ENCODE data around the gene AMPH.
A peak's percentile ranks its signal among the peaks of the same experiment; 100 is the strongest.

The AMPH gene

GRCh38 chr7:38372290-38372689 lies 258.9 kb downstream of the AMPH start:
- no peak overlapping the region for H3K4me2 ChIP-seq (ENCODE audit: insufficient read depth, low read length, poor library complexity, severe bottlenecking)
- peaks cover 0 to 2% of the 10 kb centered on the region in 2 donors for H3K9me3 ChIP-seq (replicated peaks in 1 of 2; ENCODE audit: control insufficient read depth in 2 of 2, insufficient read depth in 1 of 2, low read depth in 1 of 2, low read length in 2 of 2)
- H4K91ac ChIP-seq (ENCODE audit: low read depth, low read length, poor library complexity) = no peak overlapping the region
- H3K79me1 ChIP-seq (ENCODE audit: low read depth, low read length) = no peaks in the 10 kb centered on the region
- no peak overlapping the region for H3K4me3 ChIP-seq (ENCODE audit: low read length in 2 of 2)
- H4K8ac ChIP-seq (ENCODE audit: low read depth, low read length) = no peak overlapping the region
- no CpG with 5 or more reads among the region's 7 CpGs for WGBS, 2 donors (ENCODE audit: extremely low coverage in 2 of 2, insufficient read length in 2 of 2, insufficient replicate concordance in 1 of 2)
- no peak overlapping the region for H3K4ac ChIP-seq (ENCODE audit: low read length)
- H2AK5ac ChIP-seq (ENCODE audit: low read depth, low read length) = no peak overlapping the region
- no peaks in the 10 kb centered on the region for H3K27me3 ChIP-seq (ENCODE audit: control insufficient read depth in 3 of 3, insufficient read depth in 3 of 3, low read depth in 1 of 3, low read length in 3 of 3)
- no peak overlapping the region for H3K14ac ChIP-seq (ENCODE audit: low read length)
- DNase-seq (ENCODE audit: low spot score) = no peak
- no peak overlapping the region for H3K27ac ChIP-seq (replicated peaks; ENCODE audit: low read length)
- H2BK120ac ChIP-seq (ENCODE audit: low read depth, low read length) = no peak overlapping the region
- no peak overlapping the region for H2BK15ac ChIP-seq (ENCODE audit: low read length)
- no peak overlapping the region for H2BK12ac ChIP-seq (ENCODE audit: low read length)
- no peak overlapping the region for H2BK5ac ChIP-seq (ENCODE audit: low read length)
- H2AFZ ChIP-seq (ENCODE audit: low read length) = no peak overlapping the region
- H3K4me1 ChIP-seq (ENCODE audit: control insufficient read depth in 2 of 2, insufficient read depth in 1 of 2, low read depth in 1 of 2, low read length in 2 of 2) = peaks cover 0 to 2% of the 10 kb centered on the region in 2 donors
- no peaks in the 10 kb centered on the region for H3K36me3 ChIP-seq (replicated peaks in 1 of 2; ENCODE audit: control insufficient read depth in 2 of 2, insufficient read depth in 2 of 2, low read length in 2 of 2)
- no peak overlapping the region for H3K9ac ChIP-seq (ENCODE audit: low read depth, low read length, poor library complexity)
- no peak overlapping the region for H3K23ac ChIP-seq (ENCODE audit: low read depth, low read length, poor library complexity)
- no peak overlapping the region for H3K18ac ChIP-seq (ENCODE audit: low read length)

- Histone ChIP-seq H3K14ac (ENCODE audit: low read length) (no peak overlapping the region), H2AFZ (ENCODE audit: low read length) (peak overlapping the region; percentile 89), H3K23ac (ENCODE audit: low read depth, low read length, poor library complexity) (no peak overlapping the region)
Measured at GRCh38 chr7:38369816-38370493, 261.2 kb downstream of the AMPH start.

GRCh38 chr7:38368191-38368605 lies 263.0 kb downstream of the AMPH start:
- no peak overlapping the region for H4K91ac ChIP-seq (ENCODE audit: low read depth, low read length, poor library complexity)
- H2BK12ac ChIP-seq (ENCODE audit: low read length) = no peak overlapping the region
- peaks cover 0 to 2% of the 10 kb centered on the region in 2 donors for H3K4me1 ChIP-seq (ENCODE audit: control insufficient read depth in 2 of 2, insufficient read depth in 1 of 2, low read depth in 1 of 2, low read length in 2 of 2)
- no peak overlapping the region for H3K18ac ChIP-seq (ENCODE audit: low read length)
- H3K4me2 ChIP-seq (ENCODE audit: insufficient read depth, low read length, poor library complexity, severe bottlenecking) = no peak overlapping the region
- no peak overlapping the region for H3K14ac ChIP-seq (ENCODE audit: low read length)
- no peak overlapping the region for H3K4ac ChIP-seq (ENCODE audit: low read length)
- H3K27ac ChIP-seq (replicated peaks; ENCODE audit: low read length) = no peak overlapping the region
- no peak overlapping the region for H2BK5ac ChIP-seq (ENCODE audit: low read length)
- H2BK120ac ChIP-seq (ENCODE audit: low read depth, low read length) = no peak overlapping the region
- peaks cover 0 to 1% of the 10 kb centered on the region in 2 donors for H3K9me3 ChIP-seq (replicated peaks in 1 of 2; ENCODE audit: control insufficient read depth in 2 of 2, insufficient read depth in 1 of 2, low read depth in 1 of 2, low read length in 2 of 2)
- H3K4me3 ChIP-seq (ENCODE audit: low read length in 2 of 2) = no peak overlapping the region
- H3K23ac ChIP-seq (ENCODE audit: low read depth, low read length, poor library complexity) = no peak overlapping the region
- no peak overlapping the region for H4K8ac ChIP-seq (ENCODE audit: low read depth, low read length)
- no peak overlapping the region for H2BK15ac ChIP-seq (ENCODE audit: low read length)
- no peaks in the 10 kb centered on the region for H3K79me1 ChIP-seq (ENCODE audit: low read depth, low read length)
- no peaks in the 10 kb centered on the region for H3K27me3 ChIP-seq (ENCODE audit: control insufficient read depth in 3 of 3, insufficient read depth in 3 of 3, low read depth in 1 of 3, low read length in 3 of 3)
- no CpG with 5 or more reads among the region's 5 CpGs for WGBS, 2 donors (ENCODE audit: extremely low coverage in 2 of 2, insufficient read length in 2 of 2, insufficient replicate concordance in 1 of 2)
- peak overlapping the region; percentile 63 for H2AFZ ChIP-seq (ENCODE audit: low read length)
- H2AK5ac ChIP-seq (ENCODE audit: low read depth, low read length) = no peak overlapping the region
- no peaks in the 10 kb centered on the region for H3K36me3 ChIP-seq (replicated peaks in 1 of 2; ENCODE audit: control insufficient read depth in 2 of 2, insufficient read depth in 2 of 2, low read length in 2 of 2)
- H3K9ac ChIP-seq (ENCODE audit: low read depth, low read length, poor library complexity) = no peak overlapping the region
- peak; percentile 44 for DNase-seq (ENCODE audit: low spot score)

More at GRCh38 chr7:38369816-38370493, 261.2 kb downstream of the AMPH start:
- Histone ChIP-seq H2BK12ac (ENCODE audit: low read length) (no peak overlapping the region), H2AK5ac (ENCODE audit: low read depth, low read length) (no peak overlapping the region), H3K27me3 (ENCODE audit: control insufficient read depth in 3 of 3, insufficient read depth in 3 of 3, low read depth in 1 of 3, low read length in 3 of 3) (no peaks in the 10 kb centered on the region), H3K27ac (replicated peaks; ENCODE audit: low read length) (no peak overlapping the region), H3K4me1 (ENCODE audit: control insufficient read depth in 2 of 2, insufficient read depth in 1 of 2, low read depth in 1 of 2, low read length in 2 of 2) (peaks cover 0 to 2% of the 10 kb centered on the region in 2 donors), H2BK15ac (ENCODE audit: low read length) (peak overlapping the region; percentile 75), H4K8ac (ENCODE audit: low read depth, low read length) (no peak overlapping the region), H4K91ac (ENCODE audit: low read depth, low read length, poor library complexity) (no peak overlapping the region), H3K9me3 (replicated peaks in 1 of 2; ENCODE audit: control insufficient read depth in 2 of 2, insufficient read depth in 1 of 2, low read depth in 1 of 2, low read length in 2 of 2) (peaks cover 0 to 2% of the 10 kb centered on the region in 2 donors), H3K9ac (ENCODE audit: low read depth, low read length, poor library complexity) (no peak overlapping the region), H3K4ac (ENCODE audit: low read length) (no peak overlapping the region), H2BK5ac (ENCODE audit: low read length) (no peak overlapping the region), H2BK120ac (ENCODE audit: low read depth, low read length) (no peak overlapping the region), H3K18ac (ENCODE audit: low read length) (peak overlapping the region; percentile 41), H3K4me3 (ENCODE audit: low read length in 2 of 2) (no peak overlapping the region), H3K36me3 (replicated peaks in 1 of 2; ENCODE audit: control insufficient read depth in 2 of 2, insufficient read depth in 2 of 2, low read length in 2 of 2) (no peaks in the 10 kb centered on the region), H3K79me1 (ENCODE audit: low read depth, low read length) (no peaks in the 10 kb centered on the region), H3K4me2 (ENCODE audit: insufficient read depth, low read length, poor library complexity, severe bottlenecking) (no peak overlapping the region)
- WGBS, 2 donors (ENCODE audit: extremely low coverage in 2 of 2, insufficient read length in 2 of 2, insufficient replicate concordance in 1 of 2) = no CpG with 5 or more reads among the region's 8 CpGs
- DNase-seq (ENCODE audit: low spot score) = peak; percentile 83

GRCh38 chr7:38367301-38367890 lies 263.8 kb downstream of the AMPH start:
- no peak overlapping the region for H3K4me2 ChIP-seq (ENCODE audit: insufficient read depth, low read length, poor library complexity, severe bottlenecking)
- no peak overlapping the region for H2BK5ac ChIP-seq (ENCODE audit: low read length)
- H3K14ac ChIP-seq (ENCODE audit: low read length) = no peak overlapping the region
- H3K4me3 ChIP-seq (ENCODE audit: low read length in 2 of 2) = no peak overlapping the region
- no peak overlapping the region for H3K18ac ChIP-seq (ENCODE audit: low read length)
- H3K4ac ChIP-seq (ENCODE audit: low read length) = no peak overlapping the region
- H2AK5ac ChIP-seq (ENCODE audit: low read depth, low read length) = no peak overlapping the region
- no peaks in the 10 kb centered on the region for H3K36me3 ChIP-seq (replicated peaks in 1 of 2; ENCODE audit: control insufficient read depth in 2 of 2, insufficient read depth in 2 of 2, low read length in 2 of 2)
- H3K27ac ChIP-seq (replicated peaks; ENCODE audit: low read length) = no peak overlapping the region
- H2BK12ac ChIP-seq (ENCODE audit: low read length) = no peak overlapping the region
- H3K9me3 ChIP-seq (replicated peaks in 1 of 2; ENCODE audit: control insufficient read depth in 2 of 2, insufficient read depth in 1 of 2, low read depth in 1 of 2, low read length in 2 of 2) = no peaks in the 10 kb centered on the region
- no peak overlapping the region for H3K9ac ChIP-seq (ENCODE audit: low read depth, low read length, poor library complexity)
- no peak overlapping the region for H4K91ac ChIP-seq (ENCODE audit: low read depth, low read length, poor library complexity)
- H3K4me1 ChIP-seq (ENCODE audit: control insufficient read depth in 2 of 2, insufficient read depth in 1 of 2, low read depth in 1 of 2, low read length in 2 of 2) = peaks cover 0 to 2% of the 10 kb centered on the region in 2 donors
- no peak overlapping the region for H2BK15ac ChIP-seq (ENCODE audit: low read length)
- no peak overlapping the region for H3K23ac ChIP-seq (ENCODE audit: low read depth, low read length, poor library complexity)
- DNase-seq (ENCODE audit: low spot score) = no peak
- H2AFZ ChIP-seq (ENCODE audit: low read length) = peak overlapping the region; percentile 63
- no peaks in the 10 kb centered on the region for H3K79me1 ChIP-seq (ENCODE audit: low read depth, low read length)
- no peak overlapping the region for H2BK120ac ChIP-seq (ENCODE audit: low read depth, low read length)
- H3K27me3 ChIP-seq (ENCODE audit: control insufficient read depth in 3 of 3, insufficient read depth in 3 of 3, low read depth in 1 of 3, low read length in 3 of 3) = no peaks in the 10 kb centered on the region
- no CpG with 5 or more reads among the region's 1 CpG for whole genome bisulfite sequencing, 2 donors (ENCODE audit: extremely low coverage in 2 of 2, insufficient read length in 2 of 2, insufficient replicate concordance in 1 of 2)
- no peak overlapping the region for H4K8ac ChIP-seq (ENCODE audit: low read depth, low read length)
